ENCODE results near the gene NEDD4L. TPM values are rescaled to one million over a fixed set of nuclear protein-coding genes. Genes with fewer than 3 reads are reported as not detected.

The NEDD4L gene
- total RNA-seq, 1 experiment from 2014 or later: 42.9 TPM

- H3K9me3 ChIP-seq (ENCODE audit: control insufficient read depth, insufficient read depth, low read depth, low read length): no peaks in the 10 kb centered on the region
- H3K36me3 ChIP-seq (ENCODE audit: control insufficient read depth, insufficient read depth, low read length): no peaks in the 10 kb centered on the region; the same call in 1 of the 2 replicates
- peaks cover 4% of the 10 kb centered on the region for H3K4me1 ChIP-seq (ENCODE audit: control insufficient read depth, insufficient read depth, low read length)
- in situ Hi-C loops (cut with HindIII; ENCODE audit: low pct_unique_long_range_greater_than_20kb, low sequenced_read_pairs): no loop called here
- peak overlapping the region; percentile 78 to 83 for H3K4me3 ChIP-seq (ENCODE audit: low read depth in 2 of 2, low read length in 2 of 2)
- TF ChIP-seq POLR2AphosphoS5 (IDR thresholded peaks at IDR 0.05; ENCODE audit: low read depth, low read length) (no peak), SIN3A (IDR thresholded peaks at IDR 0.05; ENCODE audit: borderline replicate concordance, insufficient read depth, low read depth, low read length) (no peak), TCF7L2 (IDR thresholded peaks at IDR 0.05; ENCODE audit: low read depth, low read length) (no peak)
- TF ChIP-seq, protein P1, sequence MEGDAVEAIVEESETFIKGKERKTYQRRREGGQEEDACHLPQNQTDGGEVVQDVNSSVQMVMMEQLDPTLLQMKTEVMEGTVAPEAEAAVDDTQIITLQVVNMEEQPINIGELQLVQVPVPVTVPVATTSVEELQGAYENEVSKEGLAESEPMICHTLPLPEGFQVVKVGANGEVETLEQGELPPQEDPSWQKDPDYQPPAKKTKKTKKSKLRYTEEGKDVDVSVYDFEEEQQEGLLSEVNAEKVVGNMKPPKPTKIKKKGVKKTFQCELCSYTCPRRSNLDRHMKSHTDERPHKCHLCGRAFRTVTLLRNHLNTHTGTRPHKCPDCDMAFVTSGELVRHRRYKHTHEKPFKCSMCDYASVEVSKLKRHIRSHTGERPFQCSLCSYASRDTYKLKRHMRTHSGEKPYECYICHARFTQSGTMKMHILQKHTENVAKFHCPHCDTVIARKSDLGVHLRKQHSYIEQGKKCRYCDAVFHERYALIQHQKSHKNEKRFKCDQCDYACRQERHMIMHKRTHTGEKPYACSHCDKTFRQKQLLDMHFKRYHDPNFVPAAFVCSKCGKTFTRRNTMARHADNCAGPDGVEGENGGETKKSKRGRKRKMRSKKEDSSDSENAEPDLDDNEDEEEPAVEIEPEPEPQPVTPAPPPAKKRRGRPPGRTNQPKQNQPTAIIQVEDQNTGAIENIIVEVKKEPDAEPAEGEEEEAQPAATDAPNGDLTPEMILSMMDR (IDR thresholded peaks at IDR 0.05): no peak
- TF ChIP-seq, protein P2, sequence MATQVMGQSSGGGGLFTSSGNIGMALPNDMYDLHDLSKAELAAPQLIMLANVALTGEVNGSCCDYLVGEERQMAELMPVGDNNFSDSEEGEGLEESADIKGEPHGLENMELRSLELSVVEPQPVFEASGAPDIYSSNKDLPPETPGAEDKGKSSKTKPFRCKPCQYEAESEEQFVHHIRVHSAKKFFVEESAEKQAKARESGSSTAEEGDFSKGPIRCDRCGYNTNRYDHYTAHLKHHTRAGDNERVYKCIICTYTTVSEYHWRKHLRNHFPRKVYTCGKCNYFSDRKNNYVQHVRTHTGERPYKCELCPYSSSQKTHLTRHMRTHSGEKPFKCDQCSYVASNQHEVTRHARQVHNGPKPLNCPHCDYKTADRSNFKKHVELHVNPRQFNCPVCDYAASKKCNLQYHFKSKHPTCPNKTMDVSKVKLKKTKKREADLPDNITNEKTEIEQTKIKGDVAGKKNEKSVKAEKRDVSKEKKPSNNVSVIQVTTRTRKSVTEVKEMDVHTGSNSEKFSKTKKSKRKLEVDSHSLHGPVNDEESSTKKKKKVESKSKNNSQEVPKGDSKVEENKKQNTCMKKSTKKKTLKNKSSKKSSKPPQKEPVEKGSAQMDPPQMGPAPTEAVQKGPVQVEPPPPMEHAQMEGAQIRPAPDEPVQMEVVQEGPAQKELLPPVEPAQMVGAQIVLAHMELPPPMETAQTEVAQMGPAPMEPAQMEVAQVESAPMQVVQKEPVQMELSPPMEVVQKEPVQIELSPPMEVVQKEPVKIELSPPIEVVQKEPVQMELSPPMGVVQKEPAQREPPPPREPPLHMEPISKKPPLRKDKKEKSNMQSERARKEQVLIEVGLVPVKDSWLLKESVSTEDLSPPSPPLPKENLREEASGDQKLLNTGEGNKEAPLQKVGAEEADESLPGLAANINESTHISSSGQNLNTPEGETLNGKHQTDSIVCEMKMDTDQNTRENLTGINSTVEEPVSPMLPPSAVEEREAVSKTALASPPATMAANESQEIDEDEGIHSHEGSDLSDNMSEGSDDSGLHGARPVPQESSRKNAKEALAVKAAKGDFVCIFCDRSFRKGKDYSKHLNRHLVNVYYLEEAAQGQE (IDR thresholded peaks at IDR 0.05; ENCODE audit: insufficient read depth in 1 of 2, low read depth in 2 of 2, low read length in 1 of 2): no peak
- DNase-seq (ENCODE audit: low read depth, low spot score): no peak
- ATAC-seq: no peak
- ChIA-PET CTCF (interaction anchor here (0.7 to 1.0 kb wide), 3 partner anchors 70 to 134 kb away, joined by 3 read pairs; no protein-coding TSS in a partner anchor), POLR2A (interaction anchor here (0.6 kb wide), 1 partner anchor 568 kb away, joined by 4 read pairs; no protein-coding TSS in a partner anchor)
- BruUV-seq (replicated peaks): no TSS peak
- no peaks in the 10 kb centered on the region for H3K27me3 ChIP-seq (ENCODE audit: control insufficient read depth, insufficient read depth, low read length)
- intact Hi-C loops (cut with micrococcal nuclease; ENCODE audit: unreplicated experiment): no loop called here
- H3K27ac ChIP-seq (ENCODE audit: low read length): peak overlapping the region; percentile 23; the same call in 1 of the 2 replicates
Measured at GRCh38 chr18:58046093-58046793, 2.2 kb downstream of the NEDD4L start.

DNA sequence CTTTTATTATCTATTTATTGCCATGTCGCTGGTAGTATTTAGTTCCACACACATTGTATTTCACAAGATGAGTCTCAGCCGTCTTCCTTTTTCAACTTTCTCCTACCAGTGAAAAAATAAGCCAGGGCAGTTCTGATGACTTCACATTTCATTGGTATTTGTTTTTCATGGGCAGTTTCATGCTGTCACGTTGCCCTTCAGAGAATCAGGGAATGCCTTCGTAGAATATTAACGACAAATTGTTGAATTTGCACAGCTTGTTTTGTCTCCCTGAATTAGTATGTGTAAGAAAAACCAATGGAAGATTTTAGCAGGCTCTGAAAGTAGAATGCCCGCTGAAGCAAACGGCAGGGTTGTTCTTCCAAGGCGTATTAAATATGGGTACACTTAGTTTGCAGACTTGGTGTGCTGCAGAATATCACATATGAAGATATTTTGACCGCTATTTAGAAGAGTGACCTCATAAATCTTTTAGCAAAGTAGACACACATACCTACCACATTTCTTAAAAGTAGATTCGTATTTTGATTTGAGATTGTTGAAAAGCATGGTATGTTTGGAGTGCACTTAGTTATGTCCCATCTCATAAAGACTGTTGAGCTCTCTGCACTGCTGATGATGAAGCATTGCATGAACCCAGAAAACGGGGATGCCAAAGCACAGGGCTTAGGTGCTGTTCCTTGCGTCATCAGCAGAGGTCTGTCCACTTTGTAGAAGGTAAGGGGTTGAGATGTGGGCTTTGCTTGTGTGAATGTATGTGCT, 2.9 kb downstream of the NEDD4L start:
- no peaks in the 10 kb centered on the region for H3K9me3 ChIP-seq (ENCODE audit: control insufficient read depth, insufficient read depth, low read depth, low read length)
- no peak overlapping the region for H3K27ac ChIP-seq (ENCODE audit: low read length)
- ATAC-seq: no peak
- no peaks in the 10 kb centered on the region for H3K27me3 ChIP-seq (ENCODE audit: control insufficient read depth, insufficient read depth, low read length)
- H3K4me3 ChIP-seq (ENCODE audit: low read depth in 2 of 2, low read length in 2 of 2): no peak overlapping the region
- CTCF ChIA-PET: interaction anchor here (0.7 to 1.0 kb wide), 3 partner anchors 69 to 133 kb away, joined by 3 read pairs; no protein-coding TSS in a partner anchor
- POLR2A ChIA-PET: no interaction called here
- TF ChIP-seq POLR2AphosphoS5 (IDR thresholded peaks at IDR 0.05; ENCODE audit: low read depth, low read length): no peak
- TF ChIP-seq, protein P1 (IDR thresholded peaks at IDR 0.05): 0 out of 2 replicates have a peak, but pooled peaks have one; percentile 13
- no peaks in the 10 kb centered on the region; the same call in 1 of the 2 replicates for H3K36me3 ChIP-seq (ENCODE audit: control insufficient read depth, insufficient read depth, low read length)
- intact Hi-C loops (cut with micrococcal nuclease; ENCODE audit: unreplicated experiment): no loop called here
- H3K4me1 ChIP-seq (ENCODE audit: control insufficient read depth, insufficient read depth, low read length): peaks cover 4% of the 10 kb centered on the region
- DNase-seq (ENCODE audit: low read depth, low spot score): no peak
- BruUV-seq (replicated peaks): no TSS peak
- in situ Hi-C loops (cut with HindIII; ENCODE audit: low pct_unique_long_range_greater_than_20kb, low sequenced_read_pairs): no loop called here
